H9 (cell line): ENCODE results near the gene AAMP. TPM values are rescaled to one million over a fixed set of nuclear protein-coding genes. Genes with fewer than 3 reads are reported as not detected.

Source experiments
- DNase-seq: peaks from one replicate; pipeline ENCODE4 v3.0.0-alpha.2; 2017
- H2AFZ ChIP-seq: one replicate; pipeline ENCODE4 v1.6.1; 2013; ENCODE audit warnings: mild to moderate bottlenecking, low read length, control low read depth, moderate library complexity
- H2AK5ac ChIP-seq: 2 replicates; pipeline ENCODE4 v1.6.1; 2013; ENCODE audit warnings: low read length, control low read depth, mixed read lengths; ENCODE audit not compliant: insufficient read length
- H2BK120ac ChIP-seq: one replicate; pipeline ENCODE4 v1.6.1; 2013; ENCODE audit warnings: low read depth, mild to moderate bottlenecking, low read length, control low read depth, inconsistent platforms; ENCODE audit not compliant: poor library complexity, severe bottlenecking
- H2BK12ac ChIP-seq: 2 replicates; pipeline ENCODE4 v1.6.1; 2013; ENCODE audit warnings: low read length, control low read depth, mixed read lengths, low read depth; ENCODE audit not compliant: insufficient read length
- H2BK15ac ChIP-seq: 2 replicates; pipeline ENCODE4 v1.6.1; 2013; ENCODE audit warnings: low read depth, low read length, control low read depth
- H2BK20ac ChIP-seq: one replicate; pipeline ENCODE4 v1.6.1; 2013; ENCODE audit warnings: low read depth, mild to moderate bottlenecking, low read length, control low read depth, inconsistent platforms; ENCODE audit not compliant: poor library complexity, severe bottlenecking
- H2BK5ac ChIP-seq: 2 replicates; pipeline ENCODE4 v1.6.1; 2013; ENCODE audit warnings: low read length, control low read depth, mixed read lengths; ENCODE audit not compliant: insufficient read length
- H3K14ac ChIP-seq: 2 replicates; pipeline ENCODE4 v1.6.1; 2013; ENCODE audit warnings: low read length, control low read depth; ENCODE audit not compliant: insufficient read depth
- H3K18ac ChIP-seq: 2 replicates; pipeline ENCODE4 v1.6.1; 2013; ENCODE audit warnings: low read depth, mild to moderate bottlenecking, mixed read lengths, low read length, control low read depth; ENCODE audit not compliant: insufficient read length
- H3K23ac ChIP-seq: 2 replicates; pipeline ENCODE4 v1.6.1; 2013; ENCODE audit warnings: low read length, control low read depth, mixed read lengths, low read depth; ENCODE audit not compliant: insufficient read length
- H3K23me2 ChIP-seq: 2 replicates; pipeline ENCODE4 v1.6.1; 2013; ENCODE audit warnings: low read depth, mild to moderate bottlenecking, mixed read lengths, low read length, control low read depth; ENCODE audit not compliant: insufficient read length, poor library complexity, severe bottlenecking
- H3K27ac ChIP-seq: 2 replicates; pipeline ENCODE4 v1.5.1; 2013; ENCODE audit warnings: low read length, control low read depth, mixed read lengths, low read depth; ENCODE audit not compliant: insufficient read length
- H3K27me3 ChIP-seq: 2 replicates; pipeline ENCODE4 v1.6.1; 2013; ENCODE audit warnings: low read length, control low read depth, inconsistent platforms; ENCODE audit not compliant: insufficient read depth
- H3K4ac ChIP-seq: 2 replicates; pipeline ENCODE4 v1.6.1; 2013; ENCODE audit warnings: low read depth, mild to moderate bottlenecking, control low read depth, inconsistent platforms, low read length, moderate library complexity
- H3K4me1 ChIP-seq: 2 replicates; pipeline ENCODE4 v1.6.1; 2013; ENCODE audit warnings: low read length, control low read depth, inconsistent platforms; ENCODE audit not compliant: insufficient read depth
- H3K4me2 ChIP-seq: 2 replicates; pipeline ENCODE4 v1.6.1; 2013; ENCODE audit warnings: low read length, control low read depth, mixed read lengths; ENCODE audit not compliant: insufficient read length, insufficient read depth
- H3K56ac ChIP-seq: 2 replicates; pipeline ENCODE4 v1.6.1; 2013; ENCODE audit warnings: low read depth, mild to moderate bottlenecking, mixed read lengths, low read length, control low read depth; ENCODE audit not compliant: insufficient read length
- H3K79me1 ChIP-seq: 2 replicates; pipeline ENCODE4 v1.6.1; 2013; ENCODE audit warnings: low read depth, mild to moderate bottlenecking, moderate library complexity, low read length, control low read depth, inconsistent platforms; ENCODE audit not compliant: insufficient read depth, poor library complexity, severe bottlenecking
- H3K79me2 ChIP-seq: 2 replicates; pipeline ENCODE4 v1.6.1; 2013; ENCODE audit warnings: low read length, control low read depth, inconsistent platforms; ENCODE audit not compliant: insufficient read depth
- H3K9ac ChIP-seq: 2 replicates; pipeline ENCODE4 v1.6.1; 2013; ENCODE audit warnings: low read length, control low read depth, mixed read lengths; ENCODE audit not compliant: insufficient read length; ENCODE audit errors: extremely low read depth
- H3K9me3 ChIP-seq: one replicate; pipeline ENCODE4 v1.6.1; 2013; ENCODE audit warnings: low read depth, low read length, inconsistent platforms; ENCODE audit not compliant: control insufficient read depth
- H3T11ph ChIP-seq: one replicate; pipeline ENCODE4 v1.6.1; 2013; ENCODE audit warnings: mild to moderate bottlenecking, low read length, control low read depth, inconsistent platforms
- H4K20me1 ChIP-seq: one replicate; pipeline ENCODE4 v1.6.1; 2013; ENCODE audit not compliant: control insufficient read depth, insufficient read length, insufficient read depth
- H4K5ac ChIP-seq: 2 replicates; pipeline ENCODE4 v1.6.1; 2013; ENCODE audit warnings: low read depth, mild to moderate bottlenecking, mixed read lengths, low read length, control low read depth; ENCODE audit not compliant: insufficient read length
- H4K8ac ChIP-seq: replicated peaks from 2 replicates; pipeline ENCODE4 v1.6.1; 2013; ENCODE audit warnings: low read length, control low read depth, mixed read lengths, low read depth; ENCODE audit not compliant: insufficient read length
- H4K91ac ChIP-seq: 2 replicates; pipeline ENCODE4 v1.6.1; 2013; ENCODE audit warnings: low read depth, mild to moderate bottlenecking, moderate library complexity, mixed read lengths, low read length, control low read depth; ENCODE audit not compliant: insufficient read length
- H3K27ac Mint-ChIP-seq, 3 experiments: 2 replicates in 2 of 3; 3 replicates in 1 of 3; pipeline ENCODE4 v1.8.0; 2020 to 2021; ENCODE audit warnings: mixed read lengths in 3 of 3, mild to moderate bottlenecking in 1 of 3, moderate library complexity in 1 of 3
- H3K27me3 Mint-ChIP-seq: 2 replicates; pipeline ENCODE4 v1.8.0; 2021; ENCODE audit warnings: low read depth, mild to moderate bottlenecking, moderate library complexity, mixed read lengths
- H3K36me3 Mint-ChIP-seq, 3 experiments: 2 replicates in 2 of 3; 3 replicates in 1 of 3; pipeline ENCODE4 v1.8.0; 2020 to 2021; ENCODE audit warnings: low read depth in 3 of 3, mixed read lengths in 3 of 3; ENCODE audit not compliant: insufficient read depth in 1 of 3
- H3K4me1 Mint-ChIP-seq, 2 experiments: 2 replicates each; pipeline ENCODE4 v1.8.0; 2020; ENCODE audit warnings: mixed read lengths in 2 of 2
- H3K4me3 Mint-ChIP-seq, 2 experiments: 2 replicates in 1 of 2; 3 replicates in 1 of 2; pipeline ENCODE4 v1.8.0; 2020 to 2021; ENCODE audit warnings: mild to moderate bottlenecking in 2 of 2, mixed read lengths in 2 of 2, moderate library complexity in 1 of 2
- H3K9me3 Mint-ChIP-seq, 2 experiments: 2 replicates in 1 of 2; 3 replicates in 1 of 2; pipeline ENCODE4 v1.8.0; 2020; ENCODE audit warnings: mild to moderate bottlenecking in 2 of 2, mixed read lengths in 2 of 2, moderate library complexity in 1 of 2
- CTCF ChIP-seq: fragments of 200-600 bp; sonication (generic); conservative IDR thresholded peaks from 3 replicates; pipeline ENCODE4 v1.8.0; 2021; ENCODE audit warnings: antibody characterized with exemption, mild to moderate bottlenecking
- WGBS: extraction: QIAGEN DNeasy Blood & Tissue Kit; methylation state at CpG from one replicate; pipeline ENCODE4 v1.1.7; 2013; ENCODE audit warnings: missing lambda C conversion rate, low lambda C conversion rate, mixed read lengths; ENCODE audit not compliant: insufficient read length; ENCODE audit errors: extremely low coverage; 5-methylcytosine and 5-hydroxymethylcytosine counted together
- total RNA-seq: library from RNA; stranded (reverse); gene quantifications from 2 replicates; pipeline ENCODE4 v1.2.1, GENCODE V29; 2021

AAMP gene
- total RNA-seq, 1 experiment from 2014 or later, result 103 TPM

- Mint-ChIP-seq H3K27me3 (no peaks in the 10 kb centered on the region; the same call in none of the 2 replicates), H3K27ac (no peak overlapping the region)
- no peak overlapping the region for H2BK5ac ChIP-seq
Observed at GRCh38 chr2:218310853-218311540, 41.1 kb upstream of the AAMP start.

More at GRCh38 chr2:218310853-218311540, 41.1 kb upstream of the AAMP start:
- H4K20me1 ChIP-seq, result no peaks in the 10 kb centered on the region
- no peak overlapping the region for H4K5ac ChIP-seq
- H3K4me3 Mint-ChIP-seq, result no peak overlapping the region
- WGBS, result no CpG with 5 or more reads among the region's 11 CpGs
- no peak overlapping the region for H2AK5ac ChIP-seq
- H3K4me1 Mint-ChIP-seq, result peaks cover 2 to 9% of the 10 kb centered on the region in 2 experiments; a peak in 2 of 4 replicates
- no peaks in the 10 kb centered on the region for H3K9me3 ChIP-seq
- peaks cover 0 to 3% of the 10 kb centered on the region in 2 experiments; a peak in 1 of 5 replicates for H3K9me3 Mint-ChIP-seq
- H3K4me2 ChIP-seq, result no peak overlapping the region
- H2BK20ac ChIP-seq, result no peak overlapping the region
- no peak overlapping the region for H3K9ac ChIP-seq
- H2BK15ac ChIP-seq, result no peak overlapping the region
- no peak for DNase-seq
- H3K56ac ChIP-seq, result no peak overlapping the region
- H3T11ph ChIP-seq, result no peak overlapping the region
- no peak overlapping the region for H3K14ac ChIP-seq
- no peaks in the 10 kb centered on the region for H3K79me2 ChIP-seq
- H3K4ac ChIP-seq, result no peak overlapping the region
- no peak overlapping the region for H2BK12ac ChIP-seq
- no peaks in the 10 kb centered on the region for H3K23me2 ChIP-seq
- H2BK120ac ChIP-seq, result no peak overlapping the region
- H4K8ac ChIP-seq, result no peak overlapping the region
- no peaks in the 10 kb centered on the region for H3K4me1 ChIP-seq
- H4K91ac ChIP-seq, result no peak overlapping the region
- no peaks in the 10 kb centered on the region for H3K79me1 ChIP-seq
- no peaks in the 10 kb centered on the region for H3K36me3 Mint-ChIP-seq
- TF ChIP-seq CTCF, result no peak
- H3K23ac ChIP-seq, result no peak overlapping the region
- H3K18ac ChIP-seq, result no peak overlapping the region
- H3K27me3 ChIP-seq, result no peaks in the 10 kb centered on the region
- H3K27ac ChIP-seq, result no peak overlapping the region
- no peak overlapping the region for H2AFZ ChIP-seq
